Inflammatory macrophage treated with lipopolysaccharide for 1 hour (primary cell): ENCODE data around the gene AOC1.
"Not testable (repeated sequence)": the region's sequence is repeated elsewhere in the genome, so short reads cannot be mapped to it uniquely, and the experiment has no call there.

Experiments
- DNase-seq, 2 donors: peaks; one replicate each; pipeline ENCODE4 v3.0.0-alpha.2; 2020 to 2022

Gene AOC1

GRCh38 chr7:150898475-150899011 is 46.2 kb downstream of the AOC1 start:
- DNase-seq: peak; percentile 29 to 77

DNA sequence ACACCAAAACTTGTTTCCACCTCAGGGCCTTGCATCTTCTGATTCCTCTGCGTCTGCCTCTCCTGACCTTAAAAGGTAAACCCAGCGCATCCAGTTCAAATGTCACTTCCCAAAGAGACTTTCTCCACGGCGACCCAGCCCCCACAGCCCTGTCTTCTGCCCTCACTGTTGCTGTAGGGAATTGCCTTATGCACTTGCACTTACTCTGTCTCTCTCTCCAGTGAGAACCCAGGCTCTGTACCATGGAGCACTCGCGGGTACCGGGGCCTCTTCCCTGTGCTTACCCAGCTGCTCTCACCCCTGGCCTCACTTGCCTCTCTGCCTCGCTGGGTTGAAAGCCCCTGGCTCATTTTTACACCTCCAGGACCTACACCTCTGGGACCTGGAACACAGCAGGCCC is 48.4 kb downstream of the AOC1 start:
- DNase-seq: no peak

- no peak for DNase-seq
Observed at GRCh38 chr7:150901160-150902035, 49.1 kb downstream of the AOC1 start.

DNA sequence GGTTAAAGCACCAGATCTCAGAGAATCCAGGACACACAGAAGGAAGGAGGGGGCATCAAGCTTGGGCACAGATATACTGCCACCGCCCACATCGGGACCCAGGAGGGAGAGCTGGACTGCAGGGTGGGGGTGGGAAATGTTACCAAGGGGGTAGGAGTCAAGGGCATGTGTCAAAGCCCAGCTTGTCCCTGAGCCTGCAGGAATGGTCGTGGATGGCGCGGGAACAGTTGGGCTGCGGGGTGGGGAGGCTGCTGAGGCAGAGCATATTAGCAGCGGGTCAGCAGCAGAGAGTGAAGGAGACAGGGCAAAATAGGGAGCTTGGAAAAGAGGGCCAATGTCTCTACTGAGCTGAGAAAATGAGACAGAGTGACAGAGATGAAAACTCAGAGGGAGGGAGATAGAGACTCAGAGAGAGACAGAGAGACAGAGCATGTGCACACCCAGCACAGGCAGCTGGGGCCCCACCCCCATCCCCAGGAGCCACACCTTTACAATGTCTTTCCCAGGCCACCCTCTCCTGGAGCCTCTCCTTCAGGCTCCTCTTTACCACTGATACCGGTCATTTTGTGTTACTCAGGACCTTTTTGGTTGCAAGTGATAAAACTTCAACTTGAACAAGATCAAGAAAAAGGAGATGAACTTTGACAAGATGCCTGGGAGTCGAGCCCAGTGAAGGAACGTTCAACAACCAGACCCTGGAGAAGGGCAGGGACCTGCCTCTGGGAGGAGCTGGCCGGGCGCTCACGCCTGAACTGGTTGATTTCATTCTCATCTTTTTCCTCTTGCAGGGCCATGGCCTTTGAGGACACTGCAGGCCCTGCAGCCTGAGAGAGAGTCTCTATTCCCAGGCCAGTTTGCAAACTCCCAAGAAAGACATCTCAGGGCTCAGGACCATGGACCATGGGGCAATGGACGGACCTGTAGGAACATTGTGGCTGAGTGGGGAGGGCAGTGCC is 50.0 kb downstream of the AOC1 start:
- DNase-seq: no peak

- DNase-seq: peak in 1 of 2 donors; percentile 19
Observed at GRCh38 chr7:150903606-150904005, 51.3 kb downstream of the AOC1 start.

- DNase-seq: peak; percentile 16 to 27
Observed at GRCh38 chr7:150904011-150904909, 51.9 kb downstream of the AOC1 start.

GRCh38 chr7:150908173-150908572 is 55.9 kb downstream of the AOC1 start:
- DNase-seq: no peak

- no peak for DNase-seq
Observed at GRCh38 chr7:150909200-150909995, 57.1 kb downstream of the AOC1 start.

DNA sequence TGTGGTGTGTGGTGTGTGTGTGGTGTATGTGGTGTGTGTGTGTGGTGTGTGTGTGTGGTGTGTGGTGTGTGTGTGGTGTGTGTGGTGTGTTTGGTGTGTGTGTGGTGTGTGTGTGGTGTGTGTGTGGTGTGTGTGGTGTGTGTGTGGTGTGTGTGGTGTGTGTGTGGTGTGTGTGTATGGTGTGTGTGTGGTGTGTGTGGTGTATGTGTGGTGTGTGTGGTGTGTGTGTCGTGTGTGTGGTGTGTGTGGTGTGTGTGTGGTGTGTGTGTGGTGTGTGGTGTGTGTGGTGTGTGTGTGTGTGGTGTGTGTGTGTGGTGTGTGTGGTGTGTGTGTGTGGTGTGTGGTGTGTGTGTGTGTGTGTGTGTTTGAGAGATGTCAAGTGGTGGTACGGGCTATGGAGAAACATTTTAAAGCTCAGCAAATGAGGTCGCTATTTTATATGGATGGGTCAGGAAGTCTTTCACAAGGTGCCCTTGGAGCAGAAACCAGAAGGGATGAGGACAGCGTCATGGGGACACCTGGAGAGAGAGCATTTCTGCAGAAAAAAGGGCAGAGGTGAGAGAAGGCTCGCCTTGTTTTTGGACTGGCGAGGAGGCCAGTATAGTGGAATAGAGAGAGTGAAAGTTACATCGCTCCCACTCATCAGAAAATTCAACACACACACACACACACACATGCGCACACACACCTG is 58.1 kb downstream of the AOC1 start:
- not testable (repeated sequence) for DNase-seq

GRCh38 chr7:150910996-150911422 is 58.7 kb downstream of the AOC1 start:
- DNase-seq: no peak
